ENCODE measurements around the gene DCLK1. TPM values are rescaled to one million over a fixed set of nuclear protein-coding genes. Genes with fewer than 3 reads are reported as not detected.

Gene DCLK1
- total RNA-seq, 4 donors from 2014 or later, result 20.5 to 40.1 (median 28.7) TPM

DNA sequence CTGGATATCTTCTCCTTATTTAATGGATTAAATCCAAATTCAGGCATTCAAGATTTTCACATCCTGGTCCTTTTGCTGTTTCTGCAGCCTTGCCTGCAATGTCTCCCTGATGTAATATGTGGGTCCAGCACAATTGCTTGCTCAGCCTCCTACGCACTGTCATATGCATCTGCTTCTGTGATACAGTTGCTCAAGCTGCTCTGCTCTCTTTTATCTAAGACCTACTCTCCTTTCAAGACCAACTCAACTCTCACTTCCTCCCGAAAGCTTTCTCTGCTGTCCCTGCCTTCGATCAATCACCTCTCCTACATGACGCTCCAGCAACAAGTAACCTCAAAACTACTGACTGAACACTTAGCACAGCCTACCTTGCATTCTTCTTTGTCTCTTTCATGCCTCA, 138.2 kb downstream of the DCLK1 start:
- no peak for DNase-seq (ENCODE audit: extremely low spot score)
- 91% methylated on average over 4 of the region's 4 CpGs for whole genome bisulfite sequencing
- intact Hi-C loops (cut with DNase I), result no loop called here
- Histone ChIP-seq H3K27ac (replicated peaks in 1 of 4) (no peak overlapping the region), H3K27me3 (no peaks in the 10 kb centered on the region), H3K36me3 (no peaks in the 10 kb centered on the region), H3K4me3 (no peak overlapping the region), H3K4me1 (peaks cover 13 to 18% (median 15%) of the 10 kb centered on the region in 4 donors), H3K9me3 (no peaks in the 10 kb centered on the region)
- TF ChIP-seq CTCF (IDR thresholded peaks at IDR 0.05) (no peak), EP300 (IDR thresholded peaks at IDR 0.05) (no peak), POLR2A (IDR thresholded peaks at IDR 0.05; ENCODE audit: low read depth) (no peak), POLR2AphosphoS5 (IDR thresholded peaks at IDR 0.05) (no peak)

GRCh38 chr13:35990196-35990595, 141.0 kb downstream of the DCLK1 start:
- peaks cover 13 to 17% (median 15%) of the 10 kb centered on the region in 4 donors for H3K4me1 ChIP-seq
- 86% methylated on average over 3 of the region's 3 CpGs for WGBS
- no peak for DNase-seq (ENCODE audit: extremely low spot score)
- no peak overlapping the region for H3K4me3 ChIP-seq
- no peaks in the 10 kb centered on the region for H3K27me3 ChIP-seq
- TF ChIP-seq CTCF (IDR thresholded peaks at IDR 0.05) (no peak), POLR2AphosphoS5 (IDR thresholded peaks at IDR 0.05) (no peak), EP300 (IDR thresholded peaks at IDR 0.05) (no peak), POLR2A (IDR thresholded peaks at IDR 0.05; ENCODE audit: low read depth) (no peak)
- H3K9me3 ChIP-seq, result no peaks in the 10 kb centered on the region
- no peaks in the 10 kb centered on the region for H3K36me3 ChIP-seq
- no peak overlapping the region for H3K27ac ChIP-seq (replicated peaks in 1 of 4)
- intact Hi-C loops (cut with DNase I), result no loop called here

DNA sequence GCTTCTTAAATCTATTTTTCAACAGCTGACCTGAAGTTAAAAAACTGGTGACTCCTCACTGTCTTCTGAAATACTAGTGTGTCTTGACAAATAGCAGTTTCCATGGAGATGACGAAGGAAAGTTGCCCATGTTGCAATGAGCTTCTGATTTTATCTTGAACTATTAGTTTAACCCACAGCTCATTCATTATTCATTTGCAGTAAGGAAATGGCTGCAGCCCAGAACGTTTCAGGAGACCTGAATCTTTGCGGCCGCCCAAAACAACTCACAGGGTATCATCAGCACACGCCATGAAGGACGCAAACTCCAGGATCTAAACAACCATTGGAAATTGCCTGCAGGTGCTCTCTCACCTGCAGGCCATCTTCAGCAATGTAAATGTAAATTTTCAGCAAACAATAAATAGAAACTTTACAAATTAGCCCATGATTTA, 142.5 kb downstream of the DCLK1 start:
- no peak for DNase-seq (ENCODE audit: extremely low spot score)
- WGBS, result 70% methylated on average over 6 of the region's 6 CpGs
- Histone ChIP-seq H3K36me3 (no peaks in the 10 kb centered on the region), H3K9me3 (no peaks in the 10 kb centered on the region), H3K4me3 (no peak overlapping the region), H3K4me1 (peaks cover 0 to 4% (median under 1%) of the 10 kb centered on the region in 4 donors), H3K27ac (replicated peaks in 1 of 4) (no peak overlapping the region), H3K27me3 (no peaks in the 10 kb centered on the region)
- TF ChIP-seq EP300 (IDR thresholded peaks at IDR 0.05) (no peak), POLR2AphosphoS5 (IDR thresholded peaks at IDR 0.05) (no peak), POLR2A (IDR thresholded peaks at IDR 0.05; ENCODE audit: low read depth) (no peak), CTCF (IDR thresholded peaks at IDR 0.05) (no peak)
- intact Hi-C loops (cut with DNase I), result loop anchor here (10.0 kb wide), 1 partner anchor 146 kb away; the partner anchor contains the start of gene DCLK1

- H3K4me3 ChIP-seq, result no peak overlapping the region
- no peaks in the 10 kb centered on the region for H3K4me1 ChIP-seq
- intact Hi-C loops (cut with DNase I), result loop anchor here (10.0 kb wide), 1 partner anchor 147 kb away; the partner anchor contains the start of gene DCLK1
- H3K27ac ChIP-seq (replicated peaks in 1 of 4), result no peak overlapping the region
- no peaks in the 10 kb centered on the region for H3K9me3 ChIP-seq
- H3K27me3 ChIP-seq, result no peaks in the 10 kb centered on the region
- DNase-seq (ENCODE audit: extremely low spot score), result no peak
- TF ChIP-seq POLR2A (IDR thresholded peaks at IDR 0.05; ENCODE audit: low read depth), result no peak
- no peak for TF ChIP-seq EP300 (IDR thresholded peaks at IDR 0.05)
- TF ChIP-seq POLR2AphosphoS5 (IDR thresholded peaks at IDR 0.05), result no peak
- no peak for TF ChIP-seq CTCF (IDR thresholded peaks at IDR 0.05)
- no peaks in the 10 kb centered on the region for H3K36me3 ChIP-seq
- 73% methylated on average over 14 of the region's 19 CpGs for WGBS
These were observed 143.3 kb downstream of the DCLK1 start for GRCh38 chr13:35987572-35988513.

Measured in esophagus muscularis mucosa (tissue), 4 donors.